K562 (cell line): Measurements from ENCODE around the gene RPS6KL1. TPM values are rescaled to one million over a fixed set of nuclear protein-coding genes. Genes with fewer than 3 reads are reported as not detected.

ENCODE experiments used
- ATAC-seq: fragments of 200-7000 bp; cut with Tn5 transposase; 3 replicates; pipeline ENCODE4 v1.9.1; 2020; ENCODE audit warnings: moderate library complexity
- BruUV-seq: library from RNA; stranded (reverse); fragments of 400-500 nt; replicated peaks from 2 replicates; lab custom pipeline; 2021; lab: Mats Ljungman, UMichigan
- CTCF ChIA-PET: fragments of 300-600 bp; formaldehyde crosslinking; extraction: SDS; loops from one replicate; lab custom pipeline; 2021; ENCODE audit warnings: low intra/inter-chr PET ratio; lab: Yijun Ruan, JAX
- POLR2A ChIA-PET: fragments of 300-600, 350-650 bp; sonication (Branson Sonifier 250); formaldehyde crosslinking; extraction: SDS; loops from one replicate; lab custom pipeline; 2021; ENCODE audit warnings: antibody characterized with exemption, inconsistent platforms; lab: Yijun Ruan, JAX
- DNase-seq, 4 experiments: peaks; one replicate each; pipeline versions ENCODE4 v3.0.0 to v3.0.0-alpha.2; 2011 to 2018; ENCODE audit warnings: low spot score in 3 of 4, mixed read lengths in 3 of 4; ENCODE audit errors: extremely low read depth in 1 of 4
- FAIRE-seq: peaks from 2 replicates; lab custom pipeline; 2011; peaks lifted over from hg19 to GRCh38; lab: Jason Lieb, UNC
- H2AFZ ChIP-seq: 2 replicates; pipeline ENCODE4 v1.6.0; 2011; ENCODE audit warnings: low read depth, low read length, control low read depth, inconsistent platforms
- H3K27ac ChIP-seq: fragments of 200-600 bp; 3 replicates; pipeline ENCODE4 v1.8.0; 2011; ENCODE audit warnings: low read depth, mild to moderate bottlenecking, control low read depth, inconsistent platforms, low read length, moderate library complexity, mixed read lengths; ENCODE audit errors: extremely low read depth
- H3K27me3 ChIP-seq, 2 experiments: fragments of 300-600 bp in 1 of 2; 2 replicates in 1 of 2; 3 replicates in 1 of 2; pipeline versions ENCODE4 v1.6.0 to v1.8.0; 2011; ENCODE audit warnings: inconsistent platforms in 2 of 2, low read length in 2 of 2, mild to moderate bottlenecking in 1 of 2, mixed read lengths in 1 of 2, moderate library complexity in 1 of 2; ENCODE audit not compliant: control insufficient read depth in 2 of 2, insufficient read depth in 2 of 2
- H3K36me3 ChIP-seq: fragments of 300-600 bp; 3 replicates; pipeline ENCODE4 v1.8.0; 2011; ENCODE audit warnings: mild to moderate bottlenecking, low read length, inconsistent platforms; ENCODE audit not compliant: control insufficient read depth, insufficient read depth
- H3K4me1 ChIP-seq, 2 experiments: fragments of 200-600 bp in 1 of 2; replicated peaks in 1 of 2; 2 replicates in 1 of 2; 3 replicates in 1 of 2; pipeline versions ENCODE4 v1.5.1 to v1.8.0; 2011; ENCODE audit warnings: inconsistent platforms in 2 of 2, low read length in 2 of 2, mild to moderate bottlenecking in 1 of 2, mixed read lengths in 1 of 2, moderate library complexity in 1 of 2; ENCODE audit not compliant: control insufficient read depth in 2 of 2, insufficient read depth in 2 of 2
- H3K4me2 ChIP-seq: 2 replicates; pipeline ENCODE4 v1.6.1; 2011; ENCODE audit warnings: low read length, control low read depth, inconsistent platforms, mixed read lengths; ENCODE audit not compliant: insufficient read depth
- H3K4me3 ChIP-seq: fragments of 200-600 bp; sonication (generic), shearing (Covaris generic); 2 replicates; pipeline ENCODE4 v1.5.1; 2016; ENCODE audit warnings: control low read depth, inconsistent platforms
- H3K79me2 ChIP-seq: fragments of 200-600 bp; 3 replicates; pipeline ENCODE4 v1.8.0; 2011; ENCODE audit warnings: low read length, inconsistent platforms; ENCODE audit not compliant: control insufficient read depth, insufficient read depth
- H3K9ac ChIP-seq, 2 experiments: 2 replicates each; pipeline versions ENCODE4 v1.6.0 to v1.6.1; 2011; ENCODE audit warnings: low read depth in 2 of 2, low read length in 2 of 2, control low read depth in 1 of 2, inconsistent platforms in 1 of 2, mild to moderate bottlenecking in 1 of 2, mixed read lengths in 1 of 2; ENCODE audit not compliant: insufficient read depth in 1 of 2
- H3K9me1 ChIP-seq: one replicate; pipeline ENCODE4 v1.6.0; 2011; ENCODE audit warnings: inconsistent platforms, mild to moderate bottlenecking, low read length, moderate library complexity; ENCODE audit not compliant: control insufficient read depth, insufficient read depth
- H3K9me3 ChIP-seq: replicated peaks from 2 replicates; pipeline ENCODE4 v1.5.1; 2011; ENCODE audit warnings: low read depth, low read length, inconsistent platforms; ENCODE audit not compliant: control insufficient read depth, insufficient read depth
- H4K20me1 ChIP-seq: replicated peaks from 2 replicates; pipeline ENCODE4 v1.6.1; 2011; ENCODE audit warnings: low read length, inconsistent platforms, mixed read lengths; ENCODE audit not compliant: control insufficient read depth, insufficient read depth
- BRF2 ChIP-seq: IDR thresholded peaks from 3 replicates; pipeline ENCODE4 v1.6.1; 2011; ENCODE audit warnings: borderline replicate concordance, mild to moderate bottlenecking; ENCODE audit not compliant: insufficient read length, insufficient read depth
- CEBPG ChIP-seq, 3 experiments: fragments of 200-800 bp in 1 of 3; sonication (Bioruptor generic) in 1 of 3; sonication (generic) in 1 of 3; formaldehyde crosslinking in 1 of 3; IDR thresholded peaks in 2 of 3; conservative IDR thresholded peaks in 1 of 3; 2 replicates each; pipeline versions ENCODE4 v1.6.1 to v1.8.0; 2016 to 2022; ENCODE audit warnings: missing compliant biosample characterization in 2 of 3, missing genetic modification characterization in 2 of 3, mild to moderate bottlenecking in 1 of 3, missing genetic modification reagents in 1 of 3
- HDGF ChIP-seq: fragments of 450-650 bp; IDR thresholded peaks from 2 replicates; pipeline ENCODE4 v1.6.1; 2016
- HIVEP1 ChIP-seq: fragments of 250-450 bp; sonication (Bioruptor Pico); IDR thresholded peaks from 2 replicates; pipeline ENCODE4 v1.4.0; 2020; ENCODE audit warnings: mild to moderate bottlenecking
- NR1H2 ChIP-seq: sonication (generic); formaldehyde crosslinking; IDR thresholded peaks from 2 replicates; pipeline ENCODE4 v1.4.0; 2020; ENCODE audit warnings: mild to moderate bottlenecking, missing genetic modification reagents
- RBM34 ChIP-seq: fragments of 200-400 bp; formaldehyde crosslinking; IDR thresholded peaks from 2 replicates; pipeline ENCODE4 v1.6.1; 2018; ENCODE audit warnings: low read length, borderline replicate concordance; ENCODE audit not compliant: insufficient read depth
- RBM39 ChIP-seq: fragments of 200-400 bp; formaldehyde crosslinking; optimal IDR thresholded peaks from 2 replicates; pipeline ENCODE3; 2018; ENCODE audit warnings: low read depth, low read length
- SMC3 ChIP-seq: conservative IDR thresholded peaks from 2 replicates; pipeline ENCODE4 v1.6.1; 2011; ENCODE audit warnings: low read depth, low read length, improper control_type of control experiment; ENCODE audit not compliant: insufficient read depth
- ZC3H4 ChIP-seq: sonication (generic); formaldehyde crosslinking; IDR thresholded peaks from 2 replicates; pipeline ENCODE4 v1.9.0; 2021; ENCODE audit warnings: missing genetic modification reagents, borderline replicate concordance
- ZNF586 ChIP-seq: fragments of 450-650 bp; formaldehyde crosslinking; conservative IDR thresholded peaks from 2 replicates; pipeline ENCODE4 v1.4.0; 2020; ENCODE audit warnings: mild to moderate bottlenecking, moderate library complexity
- WGBS: fragments of 100-300 bp; shearing (Covaris generic); methylation state at CpG from one replicate; pipeline ENCODE4 v1.1.6; 2016; ENCODE audit warnings: low coverage, mixed read lengths; ENCODE audit not compliant: insufficient coverage; ENCODE audit errors: missing lambda C conversion rate; 5-methylcytosine and 5-hydroxymethylcytosine counted together
- in situ Hi-C: fragments of 300-500 bp; cut with MboI; formaldehyde crosslinking; loops from 4 replicates; pipeline ENCODE4 v1.15.0; 2018; ENCODE audit warnings: inconsistent platforms, mixed read lengths
- intact Hi-C: fragments of 100-400 bp; cut with micrococcal nuclease; formaldehyde crosslinking; loops from 2 replicates; pipeline ENCODE4 v1.14.2; 2022
- polyA plus RNA-seq, 8 experiments: library from polyadenylated mRNA; depleted of rRNA in 4 of 8; stranded (reverse) in 5 of 8; unstranded in 3 of 8; fragments of >200 nt; fragmentation: Nextera tagmentation in 2 of 8; fragmentation: Illumina TruSeq in 1 of 8; extraction: Ambion mirVana in 2 of 8; extraction: Trizol in 1 of 8; gene quantifications; 2 replicates each; pipeline versions ENCODE4 v1.2.1 to v1.2.3, GENCODE V29; 2011 to 2014; ENCODE audit warnings: inconsistent platforms in 1 of 8, missing spikeins in 1 of 8
- total RNA-seq, 7 experiments: library from RNA; depleted of rRNA in 6 of 7; stranded (reverse); fragments of >200 nt in 6 of 7; fragmentation: Illumina TruSeq in 2 of 7; extraction: Trizol in 2 of 7; gene quantifications; 2 replicates each; pipeline versions ENCODE4 v1.2.1 to v1.2.3, GENCODE V29; 2011 to 2021; ENCODE audit warnings: low replicate concordance in 1 of 7

The RPS6KL1 gene
- total and polyA plus RNA-seq, 9 of the 15 experiments (the other 6 are each of a cell fraction or from before 2014, with no cell fraction given): 0.91 to 15.5 (median 8.1) TPM

GRCh38 chr14:74953686-74954085, 30.6 kb upstream of the RPS6KL1 start:
- no peaks in the 10 kb centered on the region for H3K36me3 ChIP-seq
- no peaks in the 10 kb centered on the region for H4K20me1 ChIP-seq
- no peak overlapping the region for H3K4me3 ChIP-seq
- no peaks in the 10 kb centered on the region for H3K9me1 ChIP-seq
- H3K27ac ChIP-seq: no peak overlapping the region
- H3K4me2 ChIP-seq: no peak overlapping the region
- ChIA-PET CTCF (no interaction called here), POLR2A (interaction anchor here (0.6 to 1.4 kb wide), 2 partner anchors 9 to 367 kb away, joined by 3 to 5 read pairs; no protein-coding TSS in a partner anchor)
- H3K27me3 ChIP-seq: no peaks in the 10 kb centered on the region
- intact Hi-C loops (no loop called here), in situ Hi-C loops (no loop called here)
- FAIRE-seq (no peak), DNase-seq (no peak), ATAC-seq (no peak)
- 38% methylated on average over 4 of the region's 5 CpGs for WGBS
- TF ChIP-seq ZNF586 (CRISPR knock-in tag): no peak
- no peak for TF ChIP-seq CEBPG (CRISPR knock-in tag; IDR thresholded peaks at IDR 0.05)
- TF ChIP-seq CEBPG (tag; conservative IDR thresholded peaks at IDR 0.05 in 1 of 2, IDR thresholded peaks at IDR 0.05 in 1 of 2): no peak
- no peak for TF ChIP-seq HDGF
- TF ChIP-seq RBM39: no peak
- TF ChIP-seq ZC3H4: no peak
- TF ChIP-seq HIVEP1: no peak
- no peak for TF ChIP-seq NR1H2 (CRISPR knock-in tag)
- no peak for TF ChIP-seq RBM34
- no peak for TF ChIP-seq SMC3
- no peak for TF ChIP-seq BRF2
- no peak overlapping the region for H2AFZ ChIP-seq
- H3K4me1 ChIP-seq: peaks cover 0 to 55% of the 10 kb centered on the region in 2 experiments; a peak in 3 of 5 replicates
- H3K9ac ChIP-seq: no peak overlapping the region
- H3K79me2 ChIP-seq: no peaks in the 10 kb centered on the region
- BruUV-seq: no TSS peak
- H3K9me3 ChIP-seq: no peaks in the 10 kb centered on the region
